OCI-LY7 (cell line): ENCODE data around the gene SYTL3. TPM values are rescaled to one million over a fixed set of nuclear protein-coding genes. Genes with fewer than 3 reads are reported as not detected.

Source experiments
- BruUV-seq: library from RNA; stranded (reverse); fragments of 400-500 nt; replicated peaks from 2 replicates; lab custom pipeline; 2021; lab: Mats Ljungman, UMichigan
- CTCF ChIA-PET: fragments of 300-600 bp; sonication (Branson Sonifier 250); formaldehyde crosslinking; loops from one replicate; lab custom pipeline; 2022; ENCODE audit warnings: antibody characterized with exemption; ENCODE audit not compliant: unreplicated experiment; lab: Charles Lee
- POLR2A ChIA-PET: fragments of 300-600 bp; sonication (Branson Sonifier 250); formaldehyde crosslinking; loops from one replicate; lab custom pipeline; 2022; ENCODE audit warnings: antibody characterized with exemption; lab: Charles Lee
- DNase-seq: peaks from one replicate; pipeline ENCODE4 v3.0.0-alpha.2; 2015; ENCODE audit warnings: low spot score
- H2AFZ ChIP-seq: fragments of 200-600 bp; sonication (generic), shearing (Covaris generic); 2 replicates; pipeline ENCODE4 v1.6.1; 2014; ENCODE audit warnings: mild to moderate bottlenecking, antibody characterized with exemption, low read length, moderate library complexity
- H3K27ac ChIP-seq: fragments of 200-600 bp; sonication (generic); 2 replicates; pipeline ENCODE4 v1.5.1; 2014; ENCODE audit warnings: mixed run types, low read depth, mild to moderate bottlenecking, moderate library complexity, low read length, inconsistent platforms; ENCODE audit not compliant: poor library complexity, severe bottlenecking
- H3K36me3 ChIP-seq: fragments of 200-600 bp; sonication (generic); 2 replicates; pipeline ENCODE4 v1.6.1; 2014; ENCODE audit warnings: mild to moderate bottlenecking, antibody characterized with exemption, low read length, moderate library complexity, mixed read lengths; ENCODE audit not compliant: insufficient read depth
- H3K4me1 ChIP-seq: fragments of 200-600 bp; sonication (generic); 2 replicates; pipeline ENCODE4 v1.5.1; 2014; ENCODE audit warnings: mild to moderate bottlenecking, low read length; ENCODE audit not compliant: insufficient read depth, poor library complexity, severe bottlenecking
- H3K4me2 ChIP-seq: fragments of 200-600 bp; sonication (generic); 2 replicates; pipeline ENCODE4 v1.6.1; 2014; ENCODE audit warnings: mild to moderate bottlenecking, low read length
- H3K4me3 ChIP-seq: fragments of 200-600 bp; sonication (generic); 2 replicates; pipeline ENCODE4 v1.5.1; 2014; ENCODE audit warnings: mild to moderate bottlenecking, low read depth, low read length; ENCODE audit not compliant: poor library complexity, severe bottlenecking
- H3K79me2 ChIP-seq: fragments of 200-600 bp; sonication (generic); 2 replicates; pipeline ENCODE4 v1.6.1; 2016; ENCODE audit warnings: low read depth, mild to moderate bottlenecking, low read length, moderate library complexity, mixed read lengths; ENCODE audit not compliant: insufficient read depth
- H3K9me2 ChIP-seq: fragments of 200-600 bp; sonication (generic); 2 replicates; pipeline ENCODE4 v1.6.1; 2016; ENCODE audit warnings: mild to moderate bottlenecking, low read length, mixed read lengths; ENCODE audit not compliant: insufficient read depth
- H3K9me3 ChIP-seq: fragments of 200-600 bp; sonication (generic); 2 replicates; pipeline ENCODE4 v1.6.1; 2014; ENCODE audit warnings: mild to moderate bottlenecking, mixed run types, low read length, mixed read lengths
- H4K20me1 ChIP-seq: fragments of 200-600 bp; sonication (generic); 2 replicates; pipeline ENCODE4 v1.6.1; 2014; ENCODE audit warnings: mild to moderate bottlenecking, antibody characterized with exemption, low read length, moderate library complexity, mixed read lengths; ENCODE audit not compliant: insufficient read depth
- EZH2phosphoT487 ChIP-seq: fragments of 200-600 bp; sonication (generic); IDR thresholded peaks from 2 replicates; pipeline ENCODE4 v1.6.1; 2018; ENCODE audit warnings: low read depth, borderline replicate concordance, mild to moderate bottlenecking, mixed run types, antibody characterized with exemption, low read length, moderate library complexity, mixed read lengths
- intact Hi-C: fragments of 100-400 bp; cut with micrococcal nuclease; formaldehyde crosslinking; loops from one replicate; pipeline ENCODE4 v1.10.0; 2022; ENCODE audit not compliant: unreplicated experiment
- total RNA-seq, 2 experiments: library from RNA; depleted of rRNA in 1 of 2; stranded (reverse); fragments of >200 nt in 1 of 2; shearing (Covaris generic) in 1 of 2; gene quantifications; 2 replicates each; pipeline ENCODE4 v1.2.3, GENCODE V29; 2014 to 2022
- TF ChIP-seq, protein P1 (sequence below): fragments of 200-600 bp; sonication (generic); conservative IDR thresholded peaks from 2 replicates; pipeline ENCODE4 v1.5.1; 2014; ENCODE audit warnings: mild to moderate bottlenecking, antibody characterized with exemption, low read length, moderate library complexity, mixed read lengths

Gene SYTL3
- total RNA-seq, 2 experiments from 2014 or later, result 0.32 to 0.89 TPM

DNA sequence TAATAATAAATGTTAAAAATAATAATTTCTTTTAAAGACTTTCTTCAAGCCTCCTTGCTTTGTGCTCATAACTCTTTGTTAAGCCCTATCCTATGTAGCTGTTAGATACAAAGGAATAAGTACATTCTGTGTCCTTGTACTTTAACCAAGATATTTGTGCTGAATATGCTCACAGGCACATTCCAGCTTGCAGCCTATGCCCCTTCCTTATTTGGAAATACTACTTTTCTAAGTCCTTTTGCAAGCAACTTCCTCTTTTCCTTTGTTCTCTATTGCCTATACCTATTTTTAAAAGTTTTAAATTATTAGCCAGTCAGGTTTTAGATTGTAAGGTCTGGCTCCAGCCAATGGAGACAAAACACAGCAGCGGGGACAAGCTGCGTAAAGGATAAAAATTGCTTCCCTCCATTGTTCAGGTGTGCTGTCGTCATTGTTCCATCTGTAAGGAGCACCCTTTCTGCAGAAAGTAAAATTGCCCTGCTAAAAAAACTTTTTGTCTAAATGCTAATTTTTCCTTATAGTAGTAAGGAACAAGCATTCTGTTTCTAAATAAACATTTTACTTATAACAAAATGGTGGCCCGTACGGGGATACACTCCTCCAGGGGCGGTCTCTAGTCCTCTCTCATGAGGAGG, 80.2 kb downstream of the SYTL3 start:
- intact Hi-C loops, result no loop called here
- TF ChIP-seq, protein P1, sequence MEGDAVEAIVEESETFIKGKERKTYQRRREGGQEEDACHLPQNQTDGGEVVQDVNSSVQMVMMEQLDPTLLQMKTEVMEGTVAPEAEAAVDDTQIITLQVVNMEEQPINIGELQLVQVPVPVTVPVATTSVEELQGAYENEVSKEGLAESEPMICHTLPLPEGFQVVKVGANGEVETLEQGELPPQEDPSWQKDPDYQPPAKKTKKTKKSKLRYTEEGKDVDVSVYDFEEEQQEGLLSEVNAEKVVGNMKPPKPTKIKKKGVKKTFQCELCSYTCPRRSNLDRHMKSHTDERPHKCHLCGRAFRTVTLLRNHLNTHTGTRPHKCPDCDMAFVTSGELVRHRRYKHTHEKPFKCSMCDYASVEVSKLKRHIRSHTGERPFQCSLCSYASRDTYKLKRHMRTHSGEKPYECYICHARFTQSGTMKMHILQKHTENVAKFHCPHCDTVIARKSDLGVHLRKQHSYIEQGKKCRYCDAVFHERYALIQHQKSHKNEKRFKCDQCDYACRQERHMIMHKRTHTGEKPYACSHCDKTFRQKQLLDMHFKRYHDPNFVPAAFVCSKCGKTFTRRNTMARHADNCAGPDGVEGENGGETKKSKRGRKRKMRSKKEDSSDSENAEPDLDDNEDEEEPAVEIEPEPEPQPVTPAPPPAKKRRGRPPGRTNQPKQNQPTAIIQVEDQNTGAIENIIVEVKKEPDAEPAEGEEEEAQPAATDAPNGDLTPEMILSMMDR, result no peak
- no peak for TF ChIP-seq EZH2phosphoT487
- no peaks in the 10 kb centered on the region for H3K36me3 ChIP-seq
- no peak for DNase-seq
- H3K4me1 ChIP-seq, result no peaks in the 10 kb centered on the region
- POLR2A ChIA-PET, result no interaction called here
- BruUV-seq, result no TSS peak
- H4K20me1 ChIP-seq, result no peaks in the 10 kb centered on the region
- H3K27ac ChIP-seq, result no peak overlapping the region
- no peak overlapping the region for H3K4me3 ChIP-seq
- no peaks in the 10 kb centered on the region for H3K9me2 ChIP-seq
- CTCF ChIA-PET, result no interaction called here
- no peaks in the 10 kb centered on the region for H3K9me3 ChIP-seq
- no peak overlapping the region for H3K4me2 ChIP-seq
- H3K79me2 ChIP-seq, result no peaks in the 10 kb centered on the region
- H2AFZ ChIP-seq, result no peak overlapping the region

DNA sequence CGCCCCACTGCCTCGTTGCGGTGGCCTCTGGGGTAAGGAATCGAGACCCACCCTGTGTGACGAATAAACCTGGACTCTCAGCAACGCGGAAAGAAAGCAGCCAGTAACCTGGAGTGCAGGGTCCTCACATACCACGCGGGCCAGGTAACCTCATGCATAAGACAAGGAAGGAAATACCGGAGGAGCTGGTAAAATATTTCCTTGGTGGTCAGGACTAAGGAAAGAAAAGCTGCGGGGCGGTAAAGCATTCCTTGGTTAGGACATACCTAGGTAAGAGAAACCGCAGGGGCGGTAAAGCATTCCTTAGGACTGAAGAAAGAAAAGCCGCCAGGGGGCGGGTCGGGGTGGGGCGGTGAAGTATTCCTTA, 80.7 kb downstream of the SYTL3 start:
- ChIA-PET CTCF (no interaction called here), POLR2A (interaction anchor here (0.5 kb wide), 1 partner anchor 549 kb away, joined by 3 read pairs; no protein-coding TSS in a partner anchor)
- H2AFZ ChIP-seq, result no peak overlapping the region
- no peak for TF ChIP-seq EZH2phosphoT487
- TF ChIP-seq, protein P1, result no peak
- intact Hi-C loops, result no loop called here
- no peak overlapping the region for H3K4me3 ChIP-seq
- no peaks in the 10 kb centered on the region for H4K20me1 ChIP-seq
- no peaks in the 10 kb centered on the region for H3K9me3 ChIP-seq
- H3K4me1 ChIP-seq, result no peaks in the 10 kb centered on the region
- no peaks in the 10 kb centered on the region for H3K79me2 ChIP-seq
- H3K27ac ChIP-seq, result no peak overlapping the region
- H3K36me3 ChIP-seq, result no peaks in the 10 kb centered on the region
- H3K4me2 ChIP-seq, result no peak overlapping the region
- no peaks in the 10 kb centered on the region for H3K9me2 ChIP-seq
- no TSS peak for BruUV-seq
- DNase-seq, result no peak

DNA sequence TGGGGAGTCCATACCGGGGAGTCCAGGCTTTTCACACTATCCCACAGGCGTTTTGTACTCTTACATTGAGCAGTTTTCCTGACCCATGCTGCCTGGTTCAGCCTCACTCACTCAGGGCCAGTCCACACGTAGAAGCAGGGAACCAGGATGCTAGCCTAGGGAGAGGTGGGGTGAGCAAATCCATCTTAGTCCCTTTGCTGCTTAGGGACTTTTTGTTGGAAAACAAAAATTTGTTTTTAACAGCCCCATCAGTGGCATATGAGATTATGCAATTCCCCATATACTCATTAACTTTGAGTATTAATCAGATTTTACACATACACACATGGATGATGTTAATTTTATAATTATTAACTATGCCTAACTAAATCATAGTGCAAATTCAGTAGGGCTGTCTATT, 85.2 kb downstream of the SYTL3 start:
- no peak overlapping the region for H3K4me3 ChIP-seq
- H3K4me2 ChIP-seq, result no peak overlapping the region
- H3K4me1 ChIP-seq, result no peaks in the 10 kb centered on the region
- intact Hi-C loops, result no loop called here
- no peak overlapping the region for H2AFZ ChIP-seq
- no peak for TF ChIP-seq EZH2phosphoT487
- TF ChIP-seq, protein P1, result no peak
- peaks cover 11% of the 10 kb centered on the region for H3K9me3 ChIP-seq
- H3K36me3 ChIP-seq, result no peaks in the 10 kb centered on the region
- POLR2A ChIA-PET, result no interaction called here
- H3K9me2 ChIP-seq, result no peaks in the 10 kb centered on the region
- H4K20me1 ChIP-seq, result no peaks in the 10 kb centered on the region
- no peaks in the 10 kb centered on the region for H3K79me2 ChIP-seq
- no peak for DNase-seq
- BruUV-seq, result no TSS peak
- H3K27ac ChIP-seq, result no peak overlapping the region
- CTCF ChIA-PET, result no interaction called here
